ENCODE results near the gene ZNRF3. TPM values are rescaled to one million over a fixed set of nuclear protein-coding genes. Genes with fewer than 3 reads are reported as not detected.

The ZNRF3 gene
- total RNA-seq, 1 donor from 2014 or later: 7.9 TPM

GRCh38 chr22:29062286-29062821 is 179.0 kb downstream of the ZNRF3 start:
- Histone ChIP-seq H3K27ac (no peak overlapping the region), H3K9me3 (no peaks in the 10 kb centered on the region), H3K36me3 (no peaks in the 10 kb centered on the region), H3K4me1 (peaks cover 5% of the 10 kb centered on the region), H3K4me3 (no peak overlapping the region), H3K27me3 (no peaks in the 10 kb centered on the region)
- intact Hi-C loops (cut with DNase I): no loop called here
- no peak for DNase-seq (ENCODE audit: extremely low spot score in 2 of 2)
- TF ChIP-seq POLR2A (IDR thresholded peaks at IDR 0.05) (no peak), POLR2AphosphoS5 (IDR thresholded peaks at IDR 0.05; ENCODE audit: insufficient read depth in 1 of 2, low read depth in 1 of 2) (no peak), CTCF (IDR thresholded peaks at IDR 0.05) (no peak)

DNA sequence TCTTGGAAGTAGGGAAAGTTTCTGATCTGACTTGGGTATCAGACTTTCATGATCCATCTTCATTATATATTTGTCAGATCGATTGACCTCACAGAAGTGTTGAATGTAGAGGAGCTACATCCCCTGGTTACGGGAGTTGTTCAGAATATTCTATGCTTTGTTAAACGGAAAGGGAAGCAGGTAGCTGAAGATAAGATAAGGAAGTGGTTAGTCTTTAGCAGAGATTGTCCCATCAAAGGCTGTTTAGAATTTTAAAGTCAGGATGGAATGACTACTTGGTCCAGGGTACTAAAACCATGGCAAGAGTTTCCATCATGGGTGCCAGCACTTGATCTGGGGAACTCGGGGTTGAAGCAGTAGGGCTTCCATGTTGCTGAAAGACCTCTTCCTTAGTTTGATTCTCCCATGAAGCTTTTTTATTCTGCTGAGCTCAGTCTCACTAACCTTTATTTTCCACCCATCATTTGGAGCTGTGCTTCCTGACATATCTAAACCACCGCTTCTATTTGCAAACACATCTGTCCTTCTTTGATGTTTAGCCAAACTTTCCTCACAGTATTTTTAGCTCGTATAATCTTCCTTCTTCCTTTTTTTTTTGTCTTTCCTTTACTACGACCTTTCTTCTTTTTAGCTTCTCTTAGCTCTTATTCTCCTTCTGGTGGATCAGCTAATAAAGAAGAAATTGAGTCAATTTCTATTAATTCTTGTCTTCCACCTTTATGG is 182.3 kb downstream of the ZNRF3 start:
- no peak overlapping the region for H3K4me3 ChIP-seq
- H3K4me1 ChIP-seq: peaks cover 5% of the 10 kb centered on the region
- TF ChIP-seq CTCF (IDR thresholded peaks at IDR 0.05) (no peak), POLR2A (IDR thresholded peaks at IDR 0.05) (no peak), POLR2AphosphoS5 (IDR thresholded peaks at IDR 0.05; ENCODE audit: insufficient read depth in 1 of 2, low read depth in 1 of 2) (no peak)
- intact Hi-C loops (cut with DNase I): no loop called here
- no peaks in the 10 kb centered on the region for H3K36me3 ChIP-seq
- no peak overlapping the region for H3K27ac ChIP-seq
- no peaks in the 10 kb centered on the region for H3K27me3 ChIP-seq
- H3K9me3 ChIP-seq: no peaks in the 10 kb centered on the region
- DNase-seq (ENCODE audit: extremely low spot score in 2 of 2): no peak

DNA sequence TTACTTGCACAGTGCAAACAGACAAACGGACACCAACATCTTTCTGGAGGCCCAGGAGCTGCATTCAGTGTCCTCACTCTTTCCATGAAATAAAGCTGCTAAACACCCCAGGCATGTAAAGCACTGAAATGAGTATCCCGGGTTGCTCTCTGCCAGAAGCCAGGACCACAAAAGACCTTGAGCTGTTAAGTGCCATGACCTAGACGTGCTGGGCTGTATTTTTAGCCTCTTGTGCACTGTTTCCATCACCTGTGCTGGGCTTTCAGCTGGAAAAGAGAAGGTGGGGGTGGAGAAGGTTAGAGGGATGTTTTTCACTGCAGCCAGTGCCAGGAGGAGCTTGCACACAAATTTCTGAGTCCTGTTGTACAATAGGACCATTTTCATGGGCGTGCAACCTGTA is 186.1 kb downstream of the ZNRF3 start:
- no peak overlapping the region for H3K27ac ChIP-seq
- H3K4me1 ChIP-seq: peaks cover 29% of the 10 kb centered on the region
- H3K27me3 ChIP-seq: no peaks in the 10 kb centered on the region
- DNase-seq (ENCODE audit: extremely low spot score in 2 of 2): no peak
- no peak for TF ChIP-seq POLR2A (IDR thresholded peaks at IDR 0.05)
- TF ChIP-seq CTCF (IDR thresholded peaks at IDR 0.05): no peak
- TF ChIP-seq POLR2AphosphoS5 (IDR thresholded peaks at IDR 0.05; ENCODE audit: insufficient read depth in 1 of 2, low read depth in 1 of 2): no peak
- intact Hi-C loops (cut with DNase I): no loop called here
- H3K9me3 ChIP-seq: no peaks in the 10 kb centered on the region
- H3K4me3 ChIP-seq: no peak overlapping the region
- H3K36me3 ChIP-seq: no peaks in the 10 kb centered on the region

DNA sequence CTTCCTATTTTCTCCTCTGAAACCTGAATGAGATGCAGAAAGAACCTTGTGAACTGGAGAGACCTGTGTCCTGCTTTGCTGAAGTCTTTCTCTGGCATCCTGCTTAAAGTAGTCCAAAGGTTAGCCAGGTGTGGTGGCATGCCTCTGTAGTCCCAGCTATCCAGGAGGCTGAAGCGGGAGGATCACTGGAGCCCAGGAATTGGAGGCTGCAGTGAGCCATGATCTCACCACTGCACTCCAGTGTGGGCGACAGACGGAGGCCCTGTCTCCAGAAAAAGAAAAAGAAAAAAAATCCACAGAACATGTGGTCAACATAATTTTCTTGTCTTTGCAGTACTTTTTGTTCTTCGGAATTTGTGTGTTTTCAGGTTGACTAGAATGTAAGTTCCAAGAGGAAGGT is 187.1 kb downstream of the ZNRF3 start:
- no peak overlapping the region for H3K4me3 ChIP-seq
- H3K4me1 ChIP-seq: peaks cover 39% of the 10 kb centered on the region
- H3K27ac ChIP-seq: peak overlapping the region; percentile 60
- intact Hi-C loops (cut with DNase I): no loop called here
- TF ChIP-seq POLR2AphosphoS5 (IDR thresholded peaks at IDR 0.05; ENCODE audit: insufficient read depth in 1 of 2, low read depth in 1 of 2) (no peak), CTCF (IDR thresholded peaks at IDR 0.05) (no peak), POLR2A (IDR thresholded peaks at IDR 0.05) (no peak)
- no peaks in the 10 kb centered on the region for H3K27me3 ChIP-seq
- no peaks in the 10 kb centered on the region for H3K9me3 ChIP-seq
- H3K36me3 ChIP-seq: no peaks in the 10 kb centered on the region
- DNase-seq (ENCODE audit: extremely low spot score in 2 of 2): no peak
